IPS DF 6.9 (cell line): ENCODE results near the gene CA6.
"Not testable (repeated sequence)": the region's sequence is repeated elsewhere in the genome, so short reads cannot be mapped to it uniquely, and the experiment has no call there.

Experiments used
- DNase-seq: peaks from one replicate; pipeline ENCODE4 v3.0.0-alpha.2; 2013; ENCODE audit warnings: low read depth, low spot score
- H3K27ac ChIP-seq: one replicate; pipeline ENCODE4 v1.5.1; 2013; ENCODE audit warnings: low read length, control low read depth
- H3K27me3 ChIP-seq: 2 replicates; pipeline ENCODE4 v1.6.1; 2013; ENCODE audit warnings: mild to moderate bottlenecking, low read length; ENCODE audit not compliant: control insufficient read depth, insufficient read depth
- H3K36me3 ChIP-seq: 2 replicates; pipeline ENCODE4 v1.6.1; 2013; ENCODE audit warnings: low read length; ENCODE audit not compliant: control insufficient read depth, insufficient read depth
- H3K4me1 ChIP-seq: 2 replicates; pipeline ENCODE4 v1.6.1; 2013; ENCODE audit warnings: low read length; ENCODE audit not compliant: control insufficient read depth, insufficient read depth
- H3K4me3 ChIP-seq: 2 replicates; pipeline ENCODE4 v1.5.1; 2013; ENCODE audit warnings: mild to moderate bottlenecking, low read length
- H3K9me3 ChIP-seq: 2 replicates; pipeline ENCODE4 v1.6.1; 2013; ENCODE audit warnings: low read length, inconsistent platforms; ENCODE audit not compliant: control insufficient read depth, insufficient read depth
- WGBS: extraction: QIAGEN DNeasy Blood & Tissue Kit; methylation state at CpG from one replicate; pipeline ENCODE4 v1.1.7; 2013; ENCODE audit warnings: mixed read lengths, missing lambda C conversion rate; ENCODE audit not compliant: insufficient read length, insufficient coverage; 5-methylcytosine and 5-hydroxymethylcytosine counted together

The CA6 gene

GRCh38 chr1:9018333-9018732, 72.7 kb downstream of the CA6 start:
- DNase-seq = no peak
- H3K27me3 ChIP-seq = no peaks in the 10 kb centered on the region
- H3K36me3 ChIP-seq = no peaks in the 10 kb centered on the region; the same call in 1 of the 2 replicates
- no CpG with 5 or more reads among the region's 13 CpGs for WGBS
- no peak overlapping the region for H3K27ac ChIP-seq
- H3K4me3 ChIP-seq = no peak overlapping the region
- H3K9me3 ChIP-seq = no peaks in the 10 kb centered on the region
- no peaks in the 10 kb centered on the region for H3K4me1 ChIP-seq

GRCh38 chr1:9019896-9020295, 74.2 kb downstream of the CA6 start:
- WGBS = no CpG with 5 or more reads among the region's 4 CpGs
- H3K4me3 ChIP-seq = no peak overlapping the region
- no peaks in the 10 kb centered on the region; the same call in 1 of the 2 replicates for H3K36me3 ChIP-seq
- H3K4me1 ChIP-seq = no peaks in the 10 kb centered on the region
- no peak for DNase-seq
- no peaks in the 10 kb centered on the region for H3K27me3 ChIP-seq
- no peaks in the 10 kb centered on the region for H3K9me3 ChIP-seq
- no peak overlapping the region for H3K27ac ChIP-seq

GRCh38 chr1:9020305-9020704, 74.6 kb downstream of the CA6 start:
- Histone ChIP-seq H3K36me3 (no peaks in the 10 kb centered on the region), H3K27me3 (no peaks in the 10 kb centered on the region), H3K27ac (no peak overlapping the region), H3K9me3 (no peaks in the 10 kb centered on the region), H3K4me3 (no peak overlapping the region), H3K4me1 (no peaks in the 10 kb centered on the region)
- no peak for DNase-seq
- no CpG with 5 or more reads among the region's 6 CpGs for WGBS

- DNase-seq, H3K36me3 ChIP-seq, H3K4me3 ChIP-seq, H3K9me3 ChIP-seq, H3K27me3 ChIP-seq, H3K4me1 ChIP-seq, H3K27ac ChIP-seq: not testable (repeated sequence)
- WGBS = no CpG with 5 or more reads among the region's 15 CpGs
These were observed 76.5 kb downstream of the CA6 start for GRCh38 chr1:9022026-9022738.

GRCh38 chr1:9022773-9023172, 77.1 kb downstream of the CA6 start:
- H3K36me3 ChIP-seq = no peaks in the 10 kb centered on the region
- no peaks in the 10 kb centered on the region for H3K4me1 ChIP-seq
- no CpG with 5 or more reads among the region's 10 CpGs for WGBS
- DNase-seq = no peak
- H3K27ac ChIP-seq = no peak overlapping the region
- no peak overlapping the region for H3K4me3 ChIP-seq
- no peaks in the 10 kb centered on the region for H3K9me3 ChIP-seq
- no peaks in the 10 kb centered on the region for H3K27me3 ChIP-seq
